ENCODE results near the gene BAIAP3.

BAIAP3 gene

GRCh38 chr16:1371054-1371978, 37.9 kb downstream of the BAIAP3 start:
- no peak for DNase-seq

DNA sequence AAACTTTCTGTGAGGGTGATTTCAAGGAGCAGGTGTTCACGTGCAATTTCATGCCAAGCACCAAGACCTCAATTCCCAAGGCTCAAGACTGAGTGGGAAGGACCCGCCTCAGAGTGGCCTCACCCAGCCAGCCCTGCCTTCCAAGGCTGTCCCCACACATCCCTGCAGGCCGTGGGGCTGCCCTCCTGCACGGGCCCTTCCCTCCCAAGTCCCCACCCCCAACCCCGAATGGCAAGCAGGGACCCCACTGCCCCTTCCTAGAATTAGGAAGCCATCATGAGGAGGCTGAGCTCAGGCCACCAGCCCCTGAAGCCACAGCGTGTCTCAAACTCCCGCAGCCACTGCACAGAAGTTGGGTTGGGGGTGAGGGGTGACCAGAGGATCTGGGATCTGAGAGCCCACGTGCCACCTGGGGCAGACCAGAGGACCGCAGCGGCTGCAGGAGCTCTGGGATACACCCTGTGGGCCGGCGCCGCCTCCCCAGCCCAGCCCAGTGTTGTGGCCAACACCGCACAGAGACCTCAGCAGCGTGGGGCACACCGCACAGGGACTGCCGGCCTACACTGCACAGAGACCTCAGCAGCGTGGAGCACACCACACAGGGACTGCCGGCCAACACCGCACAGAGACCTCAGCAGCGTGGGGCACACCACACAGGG, 39.0 kb downstream of the BAIAP3 start:
- no peak for DNase-seq

GRCh38 chr16:1374418-1375297, 41.2 kb downstream of the BAIAP3 start:
- no peak for DNase-seq

- DNase-seq, result no peak
Observed at GRCh38 chr16:1375298-1375640, 41.8 kb downstream of the BAIAP3 start.

DNA sequence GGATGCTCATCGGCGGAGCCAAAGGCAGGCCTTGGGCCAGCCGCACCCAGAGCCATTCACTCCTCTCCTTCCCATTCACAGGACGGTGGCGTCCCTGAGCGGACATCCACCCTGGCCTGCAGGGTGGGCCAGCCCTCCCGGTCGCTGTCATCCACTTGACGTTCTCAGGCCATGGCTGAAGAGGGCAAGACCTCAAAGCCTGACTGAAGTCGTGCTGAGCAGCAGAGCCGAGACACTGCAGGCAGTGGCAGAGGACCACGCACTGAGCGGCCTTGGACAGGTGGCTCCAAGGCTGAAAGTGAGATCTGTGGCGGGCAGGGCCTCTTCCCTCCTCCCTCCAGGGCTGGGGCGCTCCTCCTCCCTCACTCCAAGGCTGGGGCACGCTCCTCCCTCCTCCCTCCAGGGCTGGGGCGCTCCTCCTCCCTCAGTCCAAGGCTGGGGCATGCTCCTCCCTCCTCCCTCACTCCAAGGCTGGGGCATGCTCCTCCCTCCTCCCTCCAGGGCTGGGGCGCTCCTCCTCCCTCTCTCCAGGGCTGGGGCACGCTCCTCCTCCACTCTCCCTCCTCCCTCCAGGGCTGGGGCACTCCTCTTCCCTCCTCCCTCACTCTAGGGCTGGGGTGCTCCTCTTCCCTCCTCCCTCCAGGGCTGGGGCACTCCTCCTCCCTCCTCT, 42.4 kb downstream of the BAIAP3 start:
- DNase-seq, result no peak

DNA sequence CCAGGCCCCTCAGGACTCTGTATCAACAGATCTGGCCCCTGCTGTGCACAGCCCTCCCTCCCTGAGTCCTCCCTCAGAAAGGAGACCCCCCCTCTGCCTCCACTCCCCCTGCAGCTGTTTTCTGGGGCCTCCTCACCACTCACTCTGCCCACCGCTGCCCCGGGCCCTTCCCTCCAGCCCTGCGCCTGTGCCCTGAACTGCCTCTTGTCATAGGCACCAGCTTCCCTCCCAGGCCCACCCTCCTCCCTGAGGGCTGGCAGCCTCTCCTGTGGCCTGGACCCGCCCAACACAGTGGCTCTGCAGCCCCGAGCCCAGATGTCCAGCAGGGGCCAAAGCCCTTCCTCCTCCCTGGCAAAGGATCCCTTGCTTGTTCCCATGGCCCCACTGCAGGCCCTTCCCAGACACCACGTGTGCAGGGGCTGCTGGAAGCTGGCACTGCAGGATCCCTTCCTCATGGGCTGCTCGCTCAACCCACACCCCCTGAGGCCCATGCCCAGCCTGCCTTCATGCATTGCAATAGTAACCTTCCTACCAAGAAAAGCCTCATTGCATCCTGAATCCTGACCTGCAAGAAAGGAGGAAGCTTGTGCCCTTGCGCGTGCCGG, 44.1 kb downstream of the BAIAP3 start:
- DNase-seq, result no peak

GRCh38 chr16:1378087-1378803, 44.8 kb downstream of the BAIAP3 start:
- DNase-seq, result peak; percentile 11

- no peak for DNase-seq
Observed at GRCh38 chr16:1378804-1379303, 45.4 kb downstream of the BAIAP3 start.

DNA sequence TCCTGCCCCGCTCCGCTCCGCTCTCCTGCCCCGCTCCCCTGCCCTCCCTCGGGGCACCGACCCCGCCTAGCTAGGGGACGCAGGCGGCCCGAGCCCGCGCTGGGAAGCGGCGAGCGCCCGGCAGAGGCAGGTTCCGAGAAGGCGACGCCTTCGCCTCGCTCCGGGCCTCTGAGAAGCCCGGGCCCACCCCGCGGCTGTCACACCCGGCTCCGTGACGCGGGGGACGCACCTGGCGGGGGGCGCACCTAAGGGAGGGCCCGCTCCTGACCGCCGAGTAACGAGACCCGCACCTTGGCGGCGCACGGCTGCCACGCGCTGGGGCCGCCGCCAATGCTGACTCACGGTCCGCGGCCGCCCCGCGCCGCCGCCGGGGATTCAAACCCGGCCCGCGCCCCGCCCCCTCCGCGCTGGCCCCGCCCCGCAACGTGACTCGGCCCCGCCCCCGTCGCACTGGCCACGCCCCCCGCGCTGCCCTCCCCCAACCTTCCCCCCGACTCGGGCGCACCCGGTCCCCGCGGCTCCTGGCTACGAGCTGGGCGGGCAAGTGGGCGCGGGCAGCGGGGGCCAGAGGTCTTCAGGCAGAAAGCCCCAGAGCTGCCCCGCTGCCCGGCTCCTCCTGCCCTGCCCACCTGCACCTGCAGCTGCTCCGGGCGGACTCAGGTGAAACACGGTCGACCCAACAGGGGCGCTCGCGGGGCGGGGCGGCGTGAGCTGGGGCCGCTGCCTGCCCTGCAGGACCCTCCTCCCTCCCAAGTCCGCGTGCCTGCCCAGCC, 46.0 kb downstream of the BAIAP3 start:
- peak; percentile 23 for DNase-seq

- no peak for DNase-seq
Observed at GRCh38 chr16:1380195-1380594, 46.8 kb downstream of the BAIAP3 start.

- no peak for DNase-seq
Observed at GRCh38 chr16:1381612-1382406, 48.4 kb downstream of the BAIAP3 start.

DNA sequence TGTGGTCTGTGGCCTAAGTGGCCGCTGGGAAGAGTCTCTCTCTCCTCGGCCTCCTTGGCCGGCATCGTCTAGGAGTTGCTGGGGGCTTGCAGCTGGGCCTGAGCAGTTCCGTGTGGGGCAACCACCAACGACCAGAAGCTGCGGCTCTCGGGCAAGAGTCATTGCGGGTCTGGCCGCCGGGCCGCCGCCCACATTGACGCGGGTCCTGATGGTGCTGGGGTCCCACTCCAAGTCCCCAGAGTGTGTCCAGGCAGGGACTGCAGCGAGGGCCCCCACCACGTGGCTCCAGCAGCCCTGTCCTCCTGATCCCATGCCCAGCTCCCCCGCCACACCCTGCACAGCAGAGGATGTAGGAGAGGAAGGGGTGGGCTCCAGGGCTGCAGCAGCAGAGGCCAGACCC, 50.1 kb downstream of the BAIAP3 start:
- DNase-seq, result no peak

- no peak for DNase-seq
Observed at GRCh38 chr16:1385232-1385631, 51.8 kb downstream of the BAIAP3 start.

- DNase-seq, result no peak
Observed at GRCh38 chr16:1387331-1387730, 53.9 kb downstream of the BAIAP3 start.

- DNase-seq, result no peak
Observed at GRCh38 chr16:1389762-1390161, 56.3 kb downstream of the BAIAP3 start.

DNA sequence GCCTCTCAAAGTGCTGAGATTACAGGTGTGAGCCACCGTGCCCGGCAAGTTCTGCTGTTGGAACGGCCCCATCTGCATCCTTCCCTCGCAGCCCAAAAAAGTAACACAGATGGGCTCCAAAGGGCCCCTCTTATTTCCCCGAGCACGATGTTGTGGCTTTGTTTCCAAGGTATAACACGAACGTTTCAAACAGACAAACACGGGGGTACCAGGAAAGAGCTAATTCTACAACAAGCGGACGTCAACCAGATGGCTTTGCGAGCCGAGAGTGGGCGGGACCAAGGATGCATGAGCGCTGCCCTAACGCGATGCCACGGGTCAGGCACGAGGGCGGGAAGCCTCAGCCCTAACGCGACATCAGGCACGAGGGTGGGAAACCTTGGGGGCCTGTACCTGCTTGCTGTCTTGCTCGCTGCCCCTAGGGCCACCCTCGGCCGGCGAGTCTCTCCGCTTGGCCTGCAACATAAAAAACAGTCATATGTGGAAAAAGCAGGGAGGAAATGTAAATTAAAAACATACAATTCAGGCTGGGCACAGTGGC, 56.9 kb downstream of the BAIAP3 start:
- no peak for DNase-seq

GRCh38 chr16:1392826-1393225, 59.4 kb downstream of the BAIAP3 start:
- DNase-seq, result no peak

- no peak for DNase-seq
Observed at GRCh38 chr16:1393613-1394176, 60.2 kb downstream of the BAIAP3 start.

GRCh38 chr16:1394367-1394951, 61.0 kb downstream of the BAIAP3 start:
- DNase-seq, result no peak
